BE2C (cell line): ENCODE results near the gene ATP5IF1.

Experiments
- DNase-seq: peaks from one replicate; pipeline ENCODE4 v3.0.0-alpha.2; 2020
- H3K27me3 ChIP-seq: fragments of 250-450 bp; sonication (Bioruptor Pico); 2 replicates; pipeline ENCODE4 v1.5.1; 2020; ENCODE audit warnings: mild to moderate bottlenecking
- H3K36me3 ChIP-seq: fragments of 250-450 bp; sonication (Bioruptor Pico); 2 replicates; pipeline ENCODE4 v1.5.1; 2020; ENCODE audit warnings: mild to moderate bottlenecking
- H3K4me1 ChIP-seq: fragments of 250-450 bp; sonication (Bioruptor Pico); 2 replicates; pipeline ENCODE4 v1.5.1; 2020
- H3K4me3 ChIP-seq: 2 replicates; pipeline ENCODE4 v1.5.1; 2011; ENCODE audit warnings: low read depth, low read length
- H3K9me3 ChIP-seq: fragments of 250-450 bp; sonication (Bioruptor Pico); 2 replicates; pipeline ENCODE4 v1.5.1; 2020
- TF ChIP-seq, protein P1 (sequence below): IDR thresholded peaks from 2 replicates; pipeline ENCODE4 v1.5.1; 2012; ENCODE audit warnings: mild to moderate bottlenecking, low read depth, low read length

The ATP5IF1 gene

DNA sequence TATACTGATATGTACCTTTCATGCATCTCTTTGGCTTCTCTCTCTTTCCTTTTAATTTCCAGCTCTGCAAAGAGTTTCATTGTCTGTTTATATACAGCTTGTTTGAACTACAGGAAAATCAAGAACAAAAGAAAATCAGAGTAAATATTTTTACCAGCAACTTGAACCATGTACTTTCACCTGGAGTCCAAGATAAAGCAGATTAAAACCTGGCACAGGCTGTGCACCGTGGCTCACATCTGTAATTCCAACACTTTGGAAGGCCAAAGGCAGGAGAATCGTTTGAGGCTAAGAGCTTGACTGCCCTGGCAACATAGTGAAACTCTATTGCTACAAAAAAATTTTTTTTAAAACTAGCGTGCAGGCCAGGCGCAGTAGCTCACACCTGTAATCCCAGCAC lies 30.7 kb upstream of the ATP5IF1 start:
- no peaks in the 10 kb centered on the region for H3K9me3 ChIP-seq
- peaks cover 4% of the 10 kb centered on the region for H3K36me3 ChIP-seq
- TF ChIP-seq, protein P1, sequence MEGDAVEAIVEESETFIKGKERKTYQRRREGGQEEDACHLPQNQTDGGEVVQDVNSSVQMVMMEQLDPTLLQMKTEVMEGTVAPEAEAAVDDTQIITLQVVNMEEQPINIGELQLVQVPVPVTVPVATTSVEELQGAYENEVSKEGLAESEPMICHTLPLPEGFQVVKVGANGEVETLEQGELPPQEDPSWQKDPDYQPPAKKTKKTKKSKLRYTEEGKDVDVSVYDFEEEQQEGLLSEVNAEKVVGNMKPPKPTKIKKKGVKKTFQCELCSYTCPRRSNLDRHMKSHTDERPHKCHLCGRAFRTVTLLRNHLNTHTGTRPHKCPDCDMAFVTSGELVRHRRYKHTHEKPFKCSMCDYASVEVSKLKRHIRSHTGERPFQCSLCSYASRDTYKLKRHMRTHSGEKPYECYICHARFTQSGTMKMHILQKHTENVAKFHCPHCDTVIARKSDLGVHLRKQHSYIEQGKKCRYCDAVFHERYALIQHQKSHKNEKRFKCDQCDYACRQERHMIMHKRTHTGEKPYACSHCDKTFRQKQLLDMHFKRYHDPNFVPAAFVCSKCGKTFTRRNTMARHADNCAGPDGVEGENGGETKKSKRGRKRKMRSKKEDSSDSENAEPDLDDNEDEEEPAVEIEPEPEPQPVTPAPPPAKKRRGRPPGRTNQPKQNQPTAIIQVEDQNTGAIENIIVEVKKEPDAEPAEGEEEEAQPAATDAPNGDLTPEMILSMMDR, result no peak
- no peaks in the 10 kb centered on the region for H3K27me3 ChIP-seq
- no peak overlapping the region for H3K4me3 ChIP-seq
- no peaks in the 10 kb centered on the region for H3K4me1 ChIP-seq
- no peak for DNase-seq

DNA sequence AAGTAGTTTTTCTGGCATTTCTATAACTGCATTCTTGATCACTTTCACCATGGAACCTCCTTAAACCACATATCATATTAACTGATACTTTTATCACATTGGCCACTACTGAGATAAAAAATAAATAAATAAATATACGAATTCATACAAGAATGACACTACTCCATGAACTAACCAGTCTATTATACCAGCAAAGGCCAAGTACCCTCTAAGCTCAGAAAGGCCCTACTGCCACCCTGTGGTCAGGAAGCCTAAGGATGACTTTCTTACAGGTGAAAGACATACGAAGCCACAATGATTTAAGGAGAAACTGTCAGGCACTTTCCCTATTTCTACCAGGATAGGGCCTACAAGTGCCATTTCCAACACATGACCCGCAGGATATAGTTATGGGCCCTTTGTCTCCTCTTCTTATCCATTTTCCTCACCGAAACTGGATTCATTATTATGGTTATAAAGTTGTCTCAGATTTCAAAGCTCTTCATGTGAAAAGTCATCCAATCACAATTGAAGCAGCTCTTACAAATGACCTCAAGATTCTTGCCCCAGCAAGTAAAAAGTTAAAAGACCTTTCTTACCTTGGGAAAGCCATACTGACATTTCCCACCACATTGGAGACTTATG lies 27.0 kb upstream of the ATP5IF1 start:
- no peaks in the 10 kb centered on the region; the same call in none of the 2 replicates for H3K36me3 ChIP-seq
- no peaks in the 10 kb centered on the region for H3K4me1 ChIP-seq
- H3K27me3 ChIP-seq, result no peaks in the 10 kb centered on the region
- DNase-seq, result peak; percentile 47
- TF ChIP-seq, protein P1, result peak; percentile 73
- H3K9me3 ChIP-seq, result no peaks in the 10 kb centered on the region
- no peak overlapping the region for H3K4me3 ChIP-seq

DNA sequence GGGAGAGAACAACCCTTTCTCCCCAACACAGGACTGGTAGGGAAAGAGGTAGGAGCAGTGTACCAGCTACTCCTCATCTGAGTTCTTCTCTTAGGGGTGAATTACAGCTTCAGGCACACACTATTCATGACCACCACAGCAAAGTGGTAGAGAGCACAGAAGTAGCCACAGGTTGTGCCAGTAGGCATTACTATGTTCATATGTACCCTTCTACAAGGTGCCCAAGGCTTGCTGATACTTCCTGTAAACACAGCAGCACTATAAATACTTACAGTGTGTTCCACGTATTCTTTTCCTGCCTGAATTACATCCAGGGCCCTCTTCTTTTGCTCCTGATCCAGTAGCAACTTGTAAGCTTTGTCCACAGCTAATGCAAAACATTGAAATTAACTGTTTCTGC lies 26.2 kb upstream of the ATP5IF1 start:
- Histone ChIP-seq H3K9me3 (no peaks in the 10 kb centered on the region), H3K4me1 (no peaks in the 10 kb centered on the region), H3K4me3 (no peak overlapping the region), H3K27me3 (no peaks in the 10 kb centered on the region), H3K36me3 (no peaks in the 10 kb centered on the region; the same call in none of the 2 replicates)
- TF ChIP-seq, protein P1, result no peak
- DNase-seq, result no peak

DNA sequence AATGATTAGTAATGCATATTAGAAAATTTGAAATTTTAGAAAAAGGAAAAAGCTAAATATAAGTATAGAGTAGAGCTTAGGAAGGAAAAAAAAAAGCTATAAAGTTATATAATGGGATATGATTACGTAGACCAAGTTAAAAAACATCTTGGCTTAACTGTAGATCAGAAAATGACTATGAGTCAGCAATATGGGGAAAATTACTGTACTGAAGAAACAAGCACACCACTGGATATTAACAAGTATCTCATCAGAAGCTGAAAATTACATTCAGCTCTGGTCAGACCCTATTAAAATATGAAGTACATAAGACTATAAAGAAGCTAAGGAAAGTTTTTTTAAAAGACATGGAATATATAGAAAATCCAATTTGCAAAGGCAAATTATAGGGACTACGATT lies 22.6 kb upstream of the ATP5IF1 start:
- no peak for DNase-seq
- TF ChIP-seq, protein P1, result no peak
- no peaks in the 10 kb centered on the region for H3K36me3 ChIP-seq
- no peak overlapping the region for H3K4me3 ChIP-seq
- H3K27me3 ChIP-seq, result no peaks in the 10 kb centered on the region
- H3K9me3 ChIP-seq, result no peaks in the 10 kb centered on the region
- no peaks in the 10 kb centered on the region for H3K4me1 ChIP-seq

DNA sequence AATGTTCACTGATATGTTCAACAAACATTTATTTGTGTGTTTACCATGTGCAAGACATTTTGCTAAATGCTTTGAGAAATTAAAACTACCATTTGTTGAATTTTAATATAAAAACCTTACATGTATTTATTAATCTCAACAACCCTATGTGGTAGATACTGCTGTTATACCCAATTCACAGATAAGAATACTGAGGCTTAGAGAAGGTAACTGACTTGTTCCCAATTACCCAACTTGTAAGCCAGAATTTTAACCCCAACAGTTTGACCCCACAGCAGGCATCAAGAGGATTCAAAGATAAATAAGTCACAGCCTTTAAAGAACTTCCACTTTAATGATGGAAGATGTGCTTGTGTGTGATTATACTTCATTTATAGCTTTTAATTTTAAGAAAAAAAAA lies 6.8 kb upstream of the ATP5IF1 start:
- DNase-seq, result no peak
- Histone ChIP-seq H3K36me3 (peaks cover 3% of the 10 kb centered on the region; the same call in 1 of the 2 replicates), H3K9me3 (no peaks in the 10 kb centered on the region), H3K27me3 (no peaks in the 10 kb centered on the region), H3K4me3 (no peak overlapping the region), H3K4me1 (no peaks in the 10 kb centered on the region)
- TF ChIP-seq, protein P1, result no peak

DNA sequence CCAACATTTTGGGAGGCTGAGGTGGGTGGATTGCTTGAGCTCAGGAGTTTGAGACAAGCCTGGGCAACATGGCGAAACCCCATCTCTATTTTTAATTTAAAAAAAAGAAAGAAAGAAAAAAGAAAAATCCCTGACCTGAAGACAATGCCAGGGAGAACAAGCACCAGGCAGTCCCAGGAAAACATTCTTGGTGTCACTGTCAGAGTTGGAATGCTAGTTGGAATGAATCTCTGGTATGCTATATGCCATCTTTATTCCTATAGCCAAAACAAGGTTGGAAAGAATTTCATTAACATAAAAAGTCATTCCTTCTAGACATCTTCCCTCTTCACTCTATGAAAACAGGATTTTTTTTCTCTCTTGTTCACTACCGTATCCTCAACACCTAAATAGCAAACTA lies 5.9 kb upstream of the ATP5IF1 start:
- H3K27me3 ChIP-seq, result no peaks in the 10 kb centered on the region
- H3K4me3 ChIP-seq, result no peak overlapping the region
- DNase-seq, result no peak
- peaks cover 3% of the 10 kb centered on the region; the same call in 1 of the 2 replicates for H3K36me3 ChIP-seq
- TF ChIP-seq, protein P1, result no peak
- H3K4me1 ChIP-seq, result no peaks in the 10 kb centered on the region
- H3K9me3 ChIP-seq, result no peaks in the 10 kb centered on the region
